Mucosa of rectum (tissue), 2 donors: ENCODE results near the gene CAVIN3.

Source experiments
- H3K27ac ChIP-seq, 2 donors: one replicate each; pipeline ENCODE4 v1.7.0; 2013; ENCODE audit warnings: inconsistent platforms in 2 of 2, low read depth in 2 of 2, low read length in 2 of 2
- H3K27me3 ChIP-seq, 2 donors: one replicate each; pipeline ENCODE4 v1.7.0; 2013; ENCODE audit warnings: low read length in 2 of 2; ENCODE audit not compliant: control insufficient read depth in 2 of 2, insufficient read depth in 2 of 2
- H3K36me3 ChIP-seq, 2 donors: one replicate each; pipeline ENCODE4 v1.7.0; 2013; ENCODE audit warnings: low read length in 2 of 2; ENCODE audit not compliant: control insufficient read depth in 2 of 2, insufficient read depth in 2 of 2
- H3K4me1 ChIP-seq, 2 donors: one replicate each; pipeline ENCODE4 v1.7.0; 2013; ENCODE audit warnings: low read length in 2 of 2, mild to moderate bottlenecking in 1 of 2; ENCODE audit not compliant: control insufficient read depth in 2 of 2, insufficient read depth in 2 of 2
- H3K4me3 ChIP-seq, 2 donors: one replicate each; pipeline ENCODE4 v1.7.0; 2013; ENCODE audit warnings: low read length in 2 of 2
- H3K9ac ChIP-seq, 2 donors: one replicate each; pipeline ENCODE4 v1.7.0; 2013; ENCODE audit warnings: low read length in 2 of 2, low read depth in 1 of 2, mild to moderate bottlenecking in 1 of 2
- H3K9me3 ChIP-seq, 2 donors: one replicate each; pipeline ENCODE4 v1.7.0; 2013; ENCODE audit warnings: low read length in 2 of 2; ENCODE audit not compliant: control insufficient read depth in 2 of 2
- donor health status: healthy.
- donor health status: Normal muscosa, but diverticular disease.

Gene CAVIN3

DNA sequence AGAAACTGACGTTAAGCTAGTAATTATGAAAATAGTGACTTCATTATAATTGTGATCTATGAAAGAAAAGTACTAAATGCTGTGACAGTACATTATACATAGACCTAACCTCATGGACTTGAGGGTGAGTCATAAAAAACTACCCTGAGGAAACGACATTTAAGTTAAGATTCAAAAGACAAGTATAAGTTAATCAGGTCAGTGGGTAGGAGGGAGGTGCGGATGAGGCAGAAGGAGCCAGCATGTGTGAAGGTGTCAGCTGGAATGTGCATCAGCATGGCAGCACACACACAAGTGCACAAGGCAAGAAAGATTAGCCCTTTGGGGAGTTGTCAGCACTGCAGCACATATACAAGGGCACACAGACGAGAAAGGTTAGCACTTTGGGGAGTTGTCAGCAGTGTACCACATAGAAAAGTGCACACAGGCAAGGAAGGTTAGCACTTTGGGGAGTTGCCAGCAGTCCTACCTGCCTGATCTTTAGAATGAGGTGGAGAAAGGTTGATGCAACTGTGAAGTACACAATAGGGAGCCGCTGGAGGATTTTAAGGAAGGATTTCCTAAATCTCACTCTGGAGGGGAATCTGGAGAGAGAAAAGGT is 31.6 kb upstream of the CAVIN3 start:
- Histone ChIP-seq H3K27me3 (no peaks in the 10 kb centered on the region), H3K9me3 (no peaks in the 10 kb centered on the region)

GRCh38 chr11:6350486-6350885 is 30.2 kb upstream of the CAVIN3 start:
- Histone ChIP-seq H3K27ac (no peak overlapping the region), H3K9ac (no peak overlapping the region), H3K9me3 (no peaks in the 10 kb centered on the region), H3K36me3 (no peaks in the 10 kb centered on the region), H3K27me3 (no peaks in the 10 kb centered on the region), H3K4me3 (no peak overlapping the region), H3K4me1 (no peaks in the 10 kb centered on the region)

More for the DNA sequence above, 31.6 kb upstream of the CAVIN3 start:
- H3K4me1 ChIP-seq, result no peaks in the 10 kb centered on the region
- H3K36me3 ChIP-seq, result no peaks in the 10 kb centered on the region
- H3K27ac ChIP-seq, result no peak overlapping the region
- H3K4me3 ChIP-seq, result no peak overlapping the region
- H3K9ac ChIP-seq, result no peak overlapping the region

DNA sequence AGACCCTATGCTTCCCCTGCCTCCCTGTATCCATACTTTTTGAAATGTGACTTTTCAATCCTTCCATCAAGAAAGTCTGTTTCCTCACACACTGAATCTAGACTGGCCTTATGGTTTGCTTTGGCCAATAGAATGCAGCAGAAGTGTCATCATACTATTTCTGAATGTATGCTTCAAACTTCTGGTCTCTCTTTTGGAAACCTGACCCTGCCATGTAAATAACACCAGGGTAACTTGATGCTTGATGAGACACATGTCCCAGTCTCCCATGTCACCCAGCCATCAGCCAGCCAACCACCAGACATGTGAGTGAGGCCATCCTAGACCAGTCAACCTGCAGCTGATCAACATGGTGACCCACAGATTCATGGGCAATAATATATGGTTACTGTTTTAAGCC is 29.7 kb upstream of the CAVIN3 start:
- no peaks in the 10 kb centered on the region for H3K9me3 ChIP-seq
- H3K27ac ChIP-seq, result no peak overlapping the region
- no peaks in the 10 kb centered on the region for H3K36me3 ChIP-seq
- H3K27me3 ChIP-seq, result no peaks in the 10 kb centered on the region
- no peak overlapping the region for H3K4me3 ChIP-seq
- H3K4me1 ChIP-seq, result no peaks in the 10 kb centered on the region
- no peak overlapping the region for H3K9ac ChIP-seq

DNA sequence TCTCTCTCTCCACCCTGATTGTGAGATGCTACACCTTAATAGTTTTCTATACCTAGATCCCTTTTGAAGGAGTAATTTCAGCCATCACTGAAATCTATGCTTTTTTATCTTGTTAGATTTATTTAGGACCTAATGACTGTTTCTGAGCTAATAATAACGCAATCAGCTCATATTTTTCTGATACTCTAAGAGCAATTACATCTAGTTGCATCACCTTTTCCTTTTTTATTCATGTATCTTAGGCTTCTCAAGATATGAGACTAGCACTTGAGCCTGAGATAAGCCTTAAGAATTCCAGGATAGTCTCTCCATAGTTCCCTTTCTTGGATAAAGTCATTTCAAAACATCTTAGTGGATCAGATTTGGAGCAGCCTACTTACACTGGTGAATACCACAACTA is 25.1 kb upstream of the CAVIN3 start:
- H3K27me3 ChIP-seq, result no peaks in the 10 kb centered on the region
- H3K27ac ChIP-seq, result no peak overlapping the region

DNA sequence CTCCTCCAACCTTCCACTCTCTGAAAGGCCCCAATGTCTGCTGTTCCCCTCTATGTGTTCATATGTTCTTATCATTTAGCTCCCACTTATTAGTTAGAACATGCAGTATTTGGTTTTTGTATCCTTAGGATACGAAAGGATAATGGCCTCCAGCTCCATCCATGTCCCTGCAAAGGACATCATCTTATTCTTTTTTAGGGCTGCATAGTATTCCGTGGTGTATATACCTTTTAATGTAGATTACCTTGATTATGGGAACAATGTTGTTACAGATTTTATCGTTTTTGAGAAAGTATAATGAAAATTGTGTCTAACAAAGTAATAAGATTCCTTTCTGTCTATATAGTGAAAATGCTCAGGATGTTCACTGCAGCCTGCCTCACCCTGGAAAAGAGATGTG is 16.0 kb upstream of the CAVIN3 start:
- Histone ChIP-seq H3K9me3 (no peaks in the 10 kb centered on the region), H3K27ac (no peak overlapping the region), H3K9ac (no peak overlapping the region), H3K36me3 (no peaks in the 10 kb centered on the region), H3K27me3 (no peaks in the 10 kb centered on the region), H3K4me1 (no peaks in the 10 kb centered on the region), H3K4me3 (no peak overlapping the region)

More for the DNA sequence above, 25.1 kb upstream of the CAVIN3 start:
- Histone ChIP-seq H3K4me3 (no peak overlapping the region), H3K9ac (no peak overlapping the region), H3K36me3 (no peaks in the 10 kb centered on the region), H3K9me3 (no peaks in the 10 kb centered on the region), H3K4me1 (no peaks in the 10 kb centered on the region)

- Histone ChIP-seq H3K4me3 (no peak overlapping the region), H3K27me3 (no peaks in the 10 kb centered on the region), H3K27ac (no peak overlapping the region), H3K9me3 (no peaks in the 10 kb centered on the region), H3K36me3 (no peaks in the 10 kb centered on the region), H3K4me1 (no peaks in the 10 kb centered on the region), H3K9ac (no peak overlapping the region)
These were observed 14.5 kb upstream of the CAVIN3 start for GRCh38 chr11:6334806-6335205.

GRCh38 chr11:6333095-6333494 is 12.8 kb upstream of the CAVIN3 start:
- Histone ChIP-seq H3K36me3 (no peaks in the 10 kb centered on the region), H3K27me3 (no peaks in the 10 kb centered on the region), H3K4me1 (no peaks in the 10 kb centered on the region), H3K9me3 (no peaks in the 10 kb centered on the region), H3K4me3 (no peak overlapping the region), H3K9ac (no peak overlapping the region), H3K27ac (no peak overlapping the region)

- no peak overlapping the region for H3K27ac ChIP-seq
These were observed 11.8 kb upstream of the CAVIN3 start for GRCh38 chr11:6332066-6332465.

GRCh38 chr11:6328321-6328720 is 8.0 kb upstream of the CAVIN3 start:
- H3K36me3 ChIP-seq, result no peaks in the 10 kb centered on the region
- no peaks in the 10 kb centered on the region for H3K9me3 ChIP-seq
- no peak overlapping the region for H3K9ac ChIP-seq
- H3K4me1 ChIP-seq, result no peaks in the 10 kb centered on the region
- H3K27me3 ChIP-seq, result no peaks in the 10 kb centered on the region
- no peak overlapping the region for H3K27ac ChIP-seq
- H3K4me3 ChIP-seq, result no peak overlapping the region

More at GRCh38 chr11:6332066-6332465, 11.8 kb upstream of the CAVIN3 start:
- H3K36me3 ChIP-seq, result no peaks in the 10 kb centered on the region
- no peaks in the 10 kb centered on the region for H3K27me3 ChIP-seq
- no peak overlapping the region for H3K9ac ChIP-seq
- H3K4me3 ChIP-seq, result no peak overlapping the region
- H3K4me1 ChIP-seq, result no peaks in the 10 kb centered on the region
- no peaks in the 10 kb centered on the region for H3K9me3 ChIP-seq

DNA sequence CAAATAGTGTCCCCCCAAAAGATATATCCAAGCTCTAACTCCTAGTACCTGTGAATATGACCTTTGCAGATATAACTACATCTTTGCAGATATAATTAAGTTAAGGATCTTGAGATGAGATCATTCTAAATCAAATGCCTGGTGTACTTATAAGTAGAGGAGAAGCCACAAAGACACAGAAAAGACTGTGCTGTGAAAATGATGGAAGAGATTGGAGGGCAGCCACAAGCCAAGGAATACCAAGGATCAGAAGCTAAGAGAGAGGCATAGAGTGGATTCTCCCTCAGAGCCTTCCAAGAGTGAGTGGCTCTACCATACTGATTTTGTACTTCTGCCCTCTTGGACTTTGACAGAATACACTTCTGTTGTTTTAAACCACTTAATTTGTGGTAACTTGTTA is 7.5 kb upstream of the CAVIN3 start:
- Histone ChIP-seq H3K27me3 (no peaks in the 10 kb centered on the region), H3K36me3 (no peaks in the 10 kb centered on the region), H3K27ac (no peak overlapping the region), H3K9ac (no peak overlapping the region), H3K4me3 (no peak overlapping the region), H3K9me3 (no peaks in the 10 kb centered on the region), H3K4me1 (no peaks in the 10 kb centered on the region)

DNA sequence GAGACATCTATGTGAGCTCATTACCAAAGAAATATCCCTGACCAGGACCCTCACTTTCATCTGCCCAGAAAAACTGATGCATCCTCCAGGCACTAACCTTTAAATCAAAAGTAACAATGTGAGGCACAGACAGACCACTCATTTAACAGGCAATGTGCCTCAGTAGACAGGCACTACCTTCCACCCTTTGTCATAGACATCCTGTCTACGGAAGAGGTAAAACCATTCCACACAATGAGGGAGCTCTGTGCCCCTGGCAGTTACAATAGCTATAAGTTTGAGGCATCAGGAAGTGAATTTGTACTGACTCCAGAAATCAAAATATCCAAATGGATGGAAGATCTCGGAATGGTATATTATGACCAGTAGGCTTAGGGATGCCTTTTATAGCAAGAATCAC is 6.7 kb upstream of the CAVIN3 start:
- Histone ChIP-seq H3K36me3 (no peaks in the 10 kb centered on the region), H3K9me3 (no peaks in the 10 kb centered on the region), H3K27ac (no peak overlapping the region), H3K4me1 (no peaks in the 10 kb centered on the region), H3K9ac (no peak overlapping the region), H3K27me3 (no peaks in the 10 kb centered on the region), H3K4me3 (no peak overlapping the region)
